GM18526 (cell line): ENCODE measurements around the gene COX6B1.
A peak's percentile ranks its signal among the peaks of the same experiment; 100 is the strongest.

Source experiments
- POLR2A ChIP-seq: IDR thresholded peaks from 3 replicates; pipeline ENCODE4 v1.6.1; 2011; ENCODE audit not compliant: insufficient read length; ENCODE audit errors: extremely low read depth

The COX6B1 gene

DNA sequence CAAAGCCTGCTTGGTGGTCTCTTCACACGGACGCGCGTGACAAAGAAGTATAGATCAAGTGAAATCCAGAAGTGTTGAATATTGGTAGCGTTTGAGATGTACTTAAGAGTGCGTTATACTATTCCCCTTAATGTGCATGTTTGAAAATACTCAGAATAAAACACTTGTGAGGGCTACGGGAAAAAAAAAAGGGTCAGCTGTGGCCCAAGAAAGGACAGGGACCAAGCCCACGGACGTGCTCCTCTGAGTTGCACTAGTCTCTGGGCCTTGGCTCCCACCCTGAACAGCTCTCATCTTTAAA, 19.9 kb upstream of the COX6B1 start:
- TF ChIP-seq POLR2A = no peak

DNA sequence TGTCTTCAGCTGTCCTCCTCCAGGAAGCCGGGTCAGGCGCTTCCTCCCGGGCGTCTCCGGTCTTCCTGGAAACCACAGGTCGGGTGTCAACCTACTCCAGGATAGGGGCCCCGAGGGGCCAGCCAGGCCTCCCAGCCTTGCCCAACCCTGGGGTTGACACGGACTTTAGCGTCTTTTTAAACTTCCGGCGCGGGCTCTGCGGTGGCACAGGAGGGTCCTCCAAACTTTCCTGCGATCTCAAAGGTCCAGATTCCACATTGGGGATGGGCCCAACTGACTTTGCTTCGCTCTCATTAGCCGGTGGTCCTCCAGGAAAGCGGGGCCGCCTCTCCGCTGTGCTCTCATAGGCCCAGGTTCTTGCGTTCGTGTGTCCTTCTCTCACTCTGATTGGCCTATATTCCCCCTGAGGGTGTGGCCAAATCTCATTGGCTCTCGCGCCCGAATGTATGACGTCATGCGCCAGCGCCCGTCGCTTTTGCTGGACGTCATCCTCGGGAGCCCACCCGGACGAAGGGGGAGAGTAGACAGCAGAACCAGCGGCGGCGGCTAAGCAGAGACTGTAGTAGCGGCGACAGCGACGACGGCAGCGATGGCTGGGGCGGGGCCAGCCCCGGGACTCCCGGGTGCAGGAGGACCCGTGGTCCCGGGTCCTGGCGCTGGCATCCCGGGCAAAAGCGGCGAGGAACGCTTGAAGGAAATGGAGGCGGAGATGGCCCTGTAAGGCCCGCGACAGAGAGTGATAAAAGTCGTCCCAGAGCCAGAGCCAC, 19.4 kb upstream of the COX6B1 start, which contains the start of gene RBM42:
RBM42 (plus strand) TSS at position 472 of the 767 bp plus-strand sequence; CDS start at position 590, 118 bp downstream.
- peak; percentile 67 for TF ChIP-seq POLR2A

DNA sequence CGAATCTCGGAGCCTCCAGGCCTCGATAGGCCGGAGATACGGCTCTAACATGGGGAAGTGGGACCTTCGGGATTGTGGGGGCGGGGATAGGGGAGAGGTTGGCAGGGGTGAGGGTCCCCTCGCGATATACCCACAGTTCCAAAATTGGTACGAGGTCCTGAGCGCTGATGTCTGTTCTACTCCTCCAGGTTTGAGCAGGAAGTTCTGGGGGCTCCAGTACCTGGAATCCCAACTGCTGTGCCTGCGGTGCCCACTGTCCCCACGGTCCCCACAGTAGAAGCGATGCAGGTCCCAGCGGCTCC, 18.8 kb upstream of the COX6B1 start:
- no peak for TF ChIP-seq POLR2A

DNA sequence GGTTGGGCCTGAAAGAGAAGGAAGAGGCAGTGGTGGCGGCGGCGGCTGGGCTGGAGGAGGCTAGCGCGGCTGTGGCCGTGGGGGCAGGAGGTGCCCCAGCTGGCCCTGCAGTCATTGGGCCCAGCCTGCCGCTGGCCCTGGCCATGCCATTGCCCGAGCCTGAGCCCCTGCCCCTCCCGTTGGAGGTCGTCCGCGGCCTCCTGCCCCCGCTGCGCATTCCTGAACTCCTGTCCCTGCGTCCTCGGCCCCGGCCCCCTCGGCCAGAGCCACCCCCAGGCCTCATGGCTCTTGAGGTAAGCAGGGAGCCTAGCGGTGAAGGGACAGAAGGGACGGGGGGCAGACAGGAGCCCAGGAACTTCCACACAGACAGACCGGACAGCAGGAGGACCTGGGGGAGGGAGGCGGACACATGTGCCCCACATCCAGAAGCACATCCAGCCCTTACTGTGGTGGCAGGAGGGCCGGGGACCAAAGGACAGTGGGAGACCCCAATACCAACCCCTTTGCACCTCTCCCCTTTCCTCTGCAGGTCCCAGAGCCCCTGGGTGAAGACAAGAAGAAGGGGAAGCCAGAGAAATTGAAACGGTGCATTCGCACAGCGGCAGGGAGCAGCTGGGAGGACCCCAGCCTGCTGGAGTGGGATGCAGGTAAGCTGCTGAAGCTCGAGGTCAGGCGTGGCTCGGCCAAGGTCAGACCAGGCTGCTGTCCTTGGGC, 14.2 kb upstream of the COX6B1 start:
- TF ChIP-seq POLR2A = no peak

DNA sequence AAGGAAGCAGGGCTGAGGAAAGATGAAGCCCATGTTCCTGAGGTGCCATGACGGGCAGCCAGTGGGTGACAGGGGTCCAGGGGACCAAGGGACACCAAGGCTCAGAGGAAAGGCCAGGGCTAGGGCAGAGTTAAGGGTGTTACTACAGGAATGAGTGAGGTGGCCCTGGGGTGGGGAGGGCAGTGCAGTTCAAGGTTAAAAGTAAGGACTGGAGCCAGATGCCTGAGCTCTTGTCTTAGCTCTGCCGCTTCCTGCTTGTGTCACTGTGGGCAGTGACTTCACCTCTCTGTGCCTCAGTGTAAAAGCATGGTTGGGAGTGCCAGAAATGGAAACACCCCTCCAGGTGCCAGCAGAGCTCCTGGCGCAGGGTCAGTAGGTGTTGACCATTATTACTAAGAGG, 11.5 kb upstream of the COX6B1 start:
- TF ChIP-seq POLR2A = no peak

DNA sequence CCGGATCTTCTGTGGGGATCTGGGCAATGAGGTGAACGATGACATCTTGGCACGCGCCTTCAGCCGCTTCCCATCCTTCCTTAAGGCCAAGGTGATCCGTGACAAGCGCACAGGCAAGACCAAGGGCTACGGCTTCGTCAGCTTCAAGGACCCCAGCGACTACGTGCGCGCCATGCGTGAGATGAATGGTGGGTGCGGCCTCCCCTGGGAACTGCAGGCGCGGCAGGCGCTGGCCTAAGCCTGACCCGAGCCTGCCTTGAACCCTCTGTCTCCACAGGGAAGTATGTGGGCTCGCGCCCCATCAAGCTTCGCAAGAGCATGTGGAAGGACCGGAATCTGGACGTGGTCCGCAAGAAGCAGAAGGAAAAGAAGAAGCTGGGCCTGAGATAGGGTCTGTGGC, 11.0 kb upstream of the COX6B1 start:
- TF ChIP-seq POLR2A = no peak

DNA sequence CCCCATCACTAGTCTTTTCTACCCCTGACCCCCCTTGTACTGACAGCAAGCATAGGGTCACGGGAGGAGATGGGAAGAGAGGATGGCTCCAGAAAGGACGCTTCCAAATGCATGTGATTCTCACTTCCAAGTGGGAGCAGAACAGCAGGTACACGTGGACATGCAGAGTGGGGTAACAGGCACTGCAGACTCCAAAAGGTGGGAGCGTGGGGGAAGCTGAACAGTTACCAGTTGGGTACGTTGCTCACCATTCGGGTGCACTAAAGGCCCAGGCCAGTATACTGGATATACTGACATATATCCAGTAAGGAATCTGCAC, 8.8 kb upstream of the COX6B1 start:
- TF ChIP-seq POLR2A = no peak

DNA sequence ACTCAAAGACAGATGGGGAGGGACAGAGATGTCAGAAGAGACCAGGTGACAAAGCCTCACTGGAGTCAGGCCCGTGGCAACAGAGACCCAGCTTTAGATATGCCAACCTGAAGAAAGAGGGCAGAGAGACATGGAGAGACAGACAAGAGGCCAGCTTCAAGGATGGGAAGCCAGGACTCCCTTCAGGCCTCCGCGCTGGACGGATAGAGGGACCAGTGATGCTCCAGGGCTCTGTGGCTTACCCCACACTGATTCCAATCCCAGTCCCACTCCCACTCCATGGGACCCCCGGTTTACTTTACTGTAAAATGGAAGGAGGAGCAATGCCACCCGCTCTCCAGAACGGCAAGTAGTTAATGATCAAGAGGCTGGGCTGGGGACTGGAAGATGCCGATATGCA, 8.3 kb upstream of the COX6B1 start:
- TF ChIP-seq POLR2A = no peak

DNA sequence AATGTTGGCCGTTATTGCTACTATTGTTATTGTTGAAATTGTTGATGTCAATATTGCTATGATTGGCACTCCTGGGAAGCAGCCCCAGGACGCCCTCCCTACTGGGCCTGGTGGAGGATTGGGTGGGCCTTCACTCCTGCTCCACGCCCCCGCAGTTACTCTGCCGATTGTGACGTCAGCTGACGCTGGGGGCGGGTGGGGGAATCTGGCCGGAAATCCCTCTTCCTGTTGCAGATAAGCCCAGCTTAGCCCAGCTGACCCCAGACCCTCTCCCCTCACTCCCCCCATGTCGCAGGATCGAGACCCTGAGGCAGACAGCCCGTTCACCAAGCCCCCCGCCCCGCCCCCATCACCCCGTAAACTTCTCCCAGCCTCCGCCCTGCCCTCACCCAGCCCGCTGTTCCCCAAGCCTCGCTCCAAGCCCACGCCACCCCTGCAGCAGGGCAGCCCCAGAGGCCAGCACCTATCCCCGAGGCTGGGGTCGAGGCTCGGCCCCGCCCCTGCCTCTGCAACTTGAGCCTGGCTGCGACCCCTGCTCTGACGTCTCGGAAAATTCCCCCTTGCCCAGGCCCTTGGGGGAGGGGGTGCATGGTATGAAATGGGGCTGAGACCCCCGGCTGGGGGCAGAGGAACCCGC, 6.5 kb upstream of the COX6B1 start, which contains the start of gene ETV2:
ETV2 (plus strand) TSS at position 231 of the 637 bp plus-strand sequence. CDS start 716 bp downstream, outside the sequence.
- no peak for TF ChIP-seq POLR2A

DNA sequence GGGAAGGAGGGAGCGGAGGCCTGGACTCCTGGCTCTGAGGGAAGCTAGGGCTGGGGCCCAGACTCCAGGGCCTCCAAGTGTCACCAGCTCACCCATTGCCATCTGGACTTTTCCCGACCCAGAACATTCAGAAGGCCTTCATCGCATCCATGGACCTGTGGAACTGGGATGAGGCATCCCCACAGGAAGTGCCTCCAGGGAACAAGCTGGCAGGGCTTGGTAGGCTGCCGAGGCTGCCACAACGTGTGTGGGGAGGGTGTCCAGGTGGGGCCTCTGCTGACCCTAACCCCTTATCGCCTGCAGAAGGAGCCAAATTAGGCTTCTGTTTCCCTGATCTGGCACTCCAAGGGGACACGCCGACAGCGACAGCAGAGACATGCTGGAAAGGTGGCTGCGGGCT, 5.8 kb upstream of the COX6B1 start:
- TF ChIP-seq POLR2A = no peak

DNA sequence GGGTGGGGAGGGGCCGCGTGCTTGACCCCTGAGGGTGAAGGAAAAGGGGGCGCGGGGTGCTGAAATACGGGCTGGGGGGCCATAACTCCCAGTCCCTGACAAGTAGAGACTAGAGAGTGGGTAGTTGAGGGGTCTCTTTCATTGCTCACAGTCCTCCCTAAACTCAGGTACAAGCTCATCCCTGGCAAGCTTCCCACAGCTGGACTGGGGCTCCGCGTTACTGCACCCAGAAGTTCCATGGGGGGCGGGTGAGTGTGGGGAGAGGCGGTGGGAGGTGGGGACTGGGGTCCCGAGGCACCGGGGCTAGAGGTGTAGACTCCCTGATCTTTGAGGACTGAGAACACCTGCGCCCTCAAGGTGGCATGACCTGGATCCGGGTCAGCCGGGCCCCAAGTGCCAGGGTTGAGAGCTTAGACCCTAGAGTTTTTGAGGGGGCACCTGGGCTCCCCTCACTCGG, 5.3 kb upstream of the COX6B1 start:
- TF ChIP-seq POLR2A = no peak

DNA sequence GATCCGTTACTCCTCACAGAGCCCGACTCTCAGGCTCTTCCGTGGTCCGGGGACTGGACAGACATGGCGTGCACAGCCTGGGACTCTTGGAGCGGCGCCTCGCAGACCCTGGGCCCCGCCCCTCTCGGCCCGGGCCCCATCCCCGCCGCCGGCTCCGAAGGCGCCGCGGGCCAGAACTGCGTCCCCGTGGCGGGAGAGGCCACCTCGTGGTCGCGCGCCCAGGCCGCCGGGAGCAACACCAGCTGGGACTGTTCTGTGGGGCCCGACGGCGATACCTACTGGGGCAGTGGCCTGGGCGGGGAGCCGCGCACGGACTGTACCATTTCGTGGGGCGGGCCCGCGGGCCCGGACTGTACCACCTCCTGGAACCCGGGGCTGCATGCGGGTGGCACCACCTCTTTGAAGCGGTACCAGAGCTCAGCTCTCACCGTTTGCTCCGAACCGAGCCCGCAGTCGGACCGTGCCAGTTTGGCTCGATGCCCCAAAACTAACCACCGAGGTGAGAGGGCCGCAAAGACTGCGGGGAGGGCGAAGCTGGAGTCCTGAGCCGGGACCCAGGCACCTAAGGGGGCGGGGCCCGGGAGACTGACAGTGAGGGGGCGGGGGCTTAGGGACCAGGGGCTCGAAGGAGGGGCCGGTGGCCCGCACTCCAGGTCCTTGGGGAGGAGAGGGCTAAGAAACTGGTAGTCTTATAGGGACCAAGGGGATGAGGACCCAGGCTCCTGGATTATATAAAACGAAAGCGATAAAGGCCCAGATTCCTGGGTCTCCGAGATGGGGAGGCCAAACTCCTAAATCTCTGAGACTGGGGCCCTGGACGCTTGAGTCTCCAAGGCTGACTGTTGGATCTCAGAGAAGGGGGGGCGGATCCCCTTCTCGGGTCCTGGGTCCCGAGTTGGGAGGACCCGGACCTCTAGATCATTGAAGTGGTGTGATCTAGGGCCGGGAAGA, 4.6 kb upstream of the COX6B1 start:
- peak; percentile 87 for TF ChIP-seq POLR2A

DNA sequence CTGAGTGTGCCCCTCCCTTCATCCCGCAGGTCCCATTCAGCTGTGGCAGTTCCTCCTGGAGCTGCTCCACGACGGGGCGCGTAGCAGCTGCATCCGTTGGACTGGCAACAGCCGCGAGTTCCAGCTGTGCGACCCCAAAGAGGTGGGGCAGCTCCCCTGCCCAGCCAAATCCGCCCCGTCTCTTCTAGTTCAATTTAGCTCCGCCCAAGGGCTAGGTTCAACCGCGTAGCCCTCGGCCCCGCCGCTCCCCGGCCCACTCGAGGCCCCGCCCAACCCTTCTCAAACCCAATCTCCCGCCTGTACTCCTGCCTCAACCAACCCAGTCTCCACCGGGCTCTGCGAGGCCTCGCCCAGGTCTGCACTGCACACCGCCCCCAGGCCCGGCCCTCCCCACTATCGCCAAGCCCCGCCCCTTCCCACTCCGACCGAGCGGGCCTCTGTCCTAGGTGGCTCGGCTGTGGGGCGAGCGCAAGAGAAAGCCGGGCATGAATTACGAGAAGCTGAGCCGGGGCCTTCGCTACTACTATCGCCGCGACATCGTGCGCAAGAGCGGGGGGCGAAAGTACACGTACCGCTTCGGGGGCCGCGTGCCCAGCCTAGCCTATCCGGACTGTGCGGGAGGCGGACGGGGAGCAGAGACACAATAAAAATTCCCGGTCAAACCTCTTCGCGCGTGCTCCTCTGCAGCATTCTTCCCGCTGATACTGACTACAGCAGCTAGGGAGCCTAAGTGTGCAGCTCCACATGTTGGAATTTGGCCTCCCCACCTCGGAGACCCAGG, 3.7 kb upstream of the COX6B1 start:
- TF ChIP-seq POLR2A = no peak

DNA sequence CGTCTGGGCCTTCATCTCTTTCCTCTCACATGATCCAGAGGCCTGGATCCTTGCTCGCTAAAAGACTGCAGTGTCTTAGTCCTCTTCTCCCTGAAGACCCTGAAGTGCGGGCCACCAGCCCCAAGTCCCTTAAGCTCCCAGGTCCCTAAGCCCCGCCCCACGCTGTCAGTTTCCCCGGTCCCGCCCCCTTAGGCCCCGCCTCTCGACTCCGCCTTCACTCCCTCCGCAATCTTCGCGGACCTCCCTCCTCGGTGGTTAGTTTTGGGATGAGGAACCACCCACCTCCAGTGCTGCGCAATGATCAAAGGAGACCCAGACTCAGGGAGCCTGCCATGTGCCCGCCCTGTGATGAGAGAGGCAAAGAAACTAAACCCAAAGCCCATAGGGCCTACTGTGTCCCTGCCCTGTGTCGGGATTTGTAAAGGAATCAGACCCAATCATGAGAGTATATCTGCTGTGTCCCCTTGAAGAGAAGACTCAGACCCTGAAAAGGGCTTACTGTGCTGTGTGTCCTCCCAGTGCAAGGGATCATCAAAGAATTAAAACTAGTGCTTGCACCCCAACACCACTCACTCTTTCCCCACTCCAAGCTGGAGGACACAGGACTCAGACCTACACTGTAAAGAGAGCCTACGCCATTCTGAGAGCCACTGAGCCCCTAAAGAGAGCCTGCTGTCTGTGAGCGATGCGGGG, 3.0 kb upstream of the COX6B1 start:
- TF ChIP-seq POLR2A = no peak
